ENCODE measurements around the gene PCDHA12. TPM values are rescaled to one million over a fixed set of nuclear protein-coding genes. Genes with fewer than 3 reads are reported as not detected.
"Not testable (repeated sequence)": the region's sequence is repeated elsewhere in the genome, so short reads cannot be mapped to it uniquely, and the experiment has no call there.

Gene PCDHA12
- total RNA-seq = not detected in 2 replicates

DNA sequence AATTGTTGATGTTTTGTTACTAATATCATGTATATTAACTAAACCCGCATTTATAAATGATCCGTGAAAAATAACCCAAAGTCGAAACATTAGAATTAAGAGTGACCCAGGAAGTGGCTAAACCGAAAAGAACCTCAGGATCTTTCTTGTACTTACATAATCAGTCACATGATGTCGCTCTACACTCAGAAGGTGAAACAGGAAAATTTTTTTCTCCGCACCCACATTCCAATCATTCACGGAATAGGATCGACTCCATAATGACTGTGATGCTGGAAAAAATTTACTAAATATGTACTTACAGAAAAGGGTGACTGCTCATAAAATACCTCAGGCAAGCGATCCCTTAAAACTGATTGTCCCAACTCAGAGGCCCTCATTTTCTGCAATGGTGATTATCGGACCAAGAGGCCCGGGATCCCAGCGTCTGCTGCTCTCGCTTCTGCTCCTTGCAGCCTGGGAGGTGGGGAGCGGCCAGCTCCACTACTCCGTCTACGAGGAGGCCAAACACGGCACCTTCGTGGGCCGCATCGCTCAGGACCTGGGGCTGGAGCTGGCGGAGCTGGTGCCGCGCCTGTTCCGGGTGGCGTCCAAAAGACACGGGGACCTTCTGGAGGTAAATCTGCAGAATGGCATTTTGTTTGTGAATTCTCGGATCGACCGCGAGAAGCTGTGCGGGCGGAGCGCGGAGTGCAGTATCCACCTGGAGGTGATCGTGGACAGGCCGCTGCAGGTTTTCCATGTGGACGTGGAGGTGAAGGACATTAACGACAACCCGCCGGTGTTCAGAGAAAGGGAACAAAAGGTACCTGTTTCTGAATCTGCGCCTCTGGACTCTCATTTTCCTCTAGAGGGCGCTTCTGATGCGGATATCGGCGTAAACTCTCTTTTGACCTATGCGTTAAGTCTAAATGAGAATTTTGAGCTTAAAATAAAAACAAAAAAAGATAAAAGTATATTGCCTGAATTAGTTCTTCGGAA, at the start of gene PCDHA12:
TSS of gene PCDHA12 (plus strand) at position 224 of the 981 bp plus-strand sequence. CDS start at position 389, 165 bp downstream.
- peak within 1 kb of the TSS; percentile 20 for H3K27ac Mint-ChIP-seq
- no peak for DNase-seq
- H3K9me3 Mint-ChIP-seq = peaks cover 15% of the 10 kb centered on the region
- no peaks in the 10 kb centered on the region for H3K4me1 Mint-ChIP-seq
- no peak within 1 kb of the TSS for H3K4me3 Mint-ChIP-seq
- intact Hi-C loops (cut with micrococcal nuclease) = no loop called here
- no peaks in the 10 kb centered on the region for H3K27me3 Mint-ChIP-seq
- no peaks in the 10 kb centered on the region for H3K36me3 Mint-ChIP-seq (ENCODE audit: low read depth)

- H3K36me3 Mint-ChIP-seq (ENCODE audit: low read depth) = peaks cover 3% of the 10 kb centered on the region
- H3K27me3 Mint-ChIP-seq = no peaks in the 10 kb centered on the region
- no peak within 1 kb of the TSS for H3K27ac Mint-ChIP-seq
- intact Hi-C loops (cut with micrococcal nuclease) = no loop called here
- peaks cover 17% of the 10 kb centered on the region for H3K9me3 Mint-ChIP-seq
- no peak within 1 kb of the TSS for H3K4me3 Mint-ChIP-seq
- DNase-seq = no peak
- no peaks in the 10 kb centered on the region for H3K4me1 Mint-ChIP-seq
Observed at GRCh38 chr5:140827704-140828361, 47.3 kb upstream of the PCDHA12 start, which contains the start of gene PCDHA6. TSS of gene PCDHA6 (plus strand) at chr5:140827960. CDS start at chr5:140828092, 132 bp downstream.

DNA sequence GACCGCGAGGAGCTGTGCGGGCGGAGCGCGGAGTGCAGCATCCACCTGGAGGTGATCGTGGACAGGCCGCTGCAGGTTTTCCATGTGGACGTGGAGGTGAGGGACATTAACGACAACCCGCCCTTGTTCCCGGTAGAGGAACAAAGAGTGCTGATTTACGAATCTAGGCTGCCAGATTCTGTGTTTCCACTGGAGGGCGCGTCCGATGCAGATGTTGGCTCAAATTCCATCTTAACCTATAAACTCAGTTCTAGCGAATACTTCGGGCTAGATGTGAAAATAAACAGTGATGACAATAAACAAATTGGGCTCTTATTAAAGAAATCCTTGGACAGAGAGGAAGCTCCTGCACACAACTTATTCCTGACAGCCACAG, 46.8 kb upstream of the PCDHA12 start:
- Mint-ChIP-seq H3K4me1 (no peaks in the 10 kb centered on the region), H3K27me3 (no peaks in the 10 kb centered on the region), H3K36me3 (ENCODE audit: low read depth) (peaks cover 3% of the 10 kb centered on the region), H3K9me3 (peaks cover 20% of the 10 kb centered on the region), H3K4me3 (no peak overlapping the region), H3K27ac (no peak overlapping the region)
- no peak for DNase-seq
- intact Hi-C loops (cut with micrococcal nuclease) = no loop called here

DNA sequence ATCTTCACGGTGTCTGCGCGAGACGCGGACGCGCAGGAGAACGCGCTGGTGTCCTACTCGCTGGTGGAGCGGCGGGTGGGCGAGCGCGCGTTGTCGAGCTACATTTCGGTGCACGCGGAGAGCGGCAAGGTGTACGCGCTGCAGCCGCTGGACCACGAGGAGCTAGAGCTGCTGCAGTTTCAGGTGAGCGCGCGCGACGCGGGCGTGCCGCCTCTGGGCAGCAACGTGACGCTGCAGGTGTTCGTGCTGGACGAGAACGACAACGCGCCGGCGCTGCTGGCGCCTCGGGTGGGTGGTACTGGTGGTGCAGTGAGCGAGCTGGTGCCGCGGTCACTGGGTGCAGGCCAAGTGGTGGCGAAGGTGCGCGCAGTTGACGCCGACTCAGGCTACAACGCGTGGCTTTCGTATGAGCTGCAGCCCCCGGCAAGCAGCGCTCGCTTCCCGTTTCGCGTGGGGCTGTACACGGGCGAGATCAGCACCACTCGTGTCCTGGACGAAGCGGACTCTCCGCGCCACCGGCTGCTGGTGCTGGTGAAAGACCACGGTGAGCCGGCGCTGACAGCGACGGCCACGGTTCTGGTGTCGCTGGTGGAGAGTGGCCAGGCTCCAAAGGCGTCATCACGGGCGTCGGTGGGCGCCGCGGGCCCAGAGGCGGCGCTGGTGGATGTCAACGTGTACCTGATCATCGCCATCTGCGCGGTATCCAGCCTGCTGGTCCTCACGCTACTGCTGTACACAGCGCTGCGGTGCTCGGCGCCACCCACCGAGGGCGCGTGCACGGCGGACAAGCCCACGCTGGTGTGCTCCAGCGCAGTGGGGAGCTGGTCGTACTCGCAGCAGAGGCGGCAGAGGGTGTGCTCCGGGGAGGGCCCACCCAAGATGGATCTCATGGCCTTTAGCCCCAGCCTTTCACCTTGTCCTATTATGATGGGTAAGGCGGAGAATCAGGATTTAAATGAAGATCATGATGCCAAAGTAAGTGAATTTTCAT, 45.3 kb upstream of the PCDHA12 start:
- H3K27ac Mint-ChIP-seq; intact Hi-C loops (cut with micrococcal nuclease); H3K27me3 Mint-ChIP-seq; H3K36me3 Mint-ChIP-seq (ENCODE audit: low read depth); H3K4me1 Mint-ChIP-seq; H3K4me3 Mint-ChIP-seq; DNase-seq: not testable (repeated sequence)
- H3K9me3 Mint-ChIP-seq = peaks cover 23% of the 10 kb centered on the region

- Mint-ChIP-seq H3K27me3 (no peaks in the 10 kb centered on the region), H3K9me3 (peaks cover 12% of the 10 kb centered on the region), H3K4me3 (no peak within 1 kb of the TSS), H3K27ac (peak within 1 kb of the TSS; percentile 41), H3K36me3 (ENCODE audit: low read depth) (no peaks in the 10 kb centered on the region), H3K4me1 (no peaks in the 10 kb centered on the region)
- intact Hi-C loops (cut with micrococcal nuclease) = no loop called here
- no peak for DNase-seq
Observed at GRCh38 chr5:140833993-140834392, 41.1 kb upstream of the PCDHA12 start, which contains the start of gene PCDHA7. TSS of gene PCDHA7 (plus strand) at chr5:140834269. CDS start at chr5:140834384, 115 bp downstream.

- H3K4me1 Mint-ChIP-seq; H3K36me3 Mint-ChIP-seq (ENCODE audit: low read depth); H3K27me3 Mint-ChIP-seq; H3K4me3 Mint-ChIP-seq; DNase-seq; intact Hi-C loops (cut with micrococcal nuclease): not testable (repeated sequence)
- Mint-ChIP-seq H3K9me3 (peaks cover 13% of the 10 kb centered on the region), H3K27ac (peak overlapping the region; percentile 41)
Observed at GRCh38 chr5:140834439-140835008, 40.6 kb upstream of the PCDHA12 start.

GRCh38 chr5:140835622-140836510, 39.2 kb upstream of the PCDHA12 start:
- H3K9me3 Mint-ChIP-seq = peaks cover 21% of the 10 kb centered on the region
- H3K4me3 Mint-ChIP-seq = no peak overlapping the region
- DNase-seq = no peak
- no peaks in the 10 kb centered on the region for H3K27me3 Mint-ChIP-seq
- no peaks in the 10 kb centered on the region for H3K4me1 Mint-ChIP-seq
- intact Hi-C loops (cut with micrococcal nuclease) = no loop called here
- no peaks in the 10 kb centered on the region for H3K36me3 Mint-ChIP-seq (ENCODE audit: low read depth)
- no peak overlapping the region for H3K27ac Mint-ChIP-seq

DNA sequence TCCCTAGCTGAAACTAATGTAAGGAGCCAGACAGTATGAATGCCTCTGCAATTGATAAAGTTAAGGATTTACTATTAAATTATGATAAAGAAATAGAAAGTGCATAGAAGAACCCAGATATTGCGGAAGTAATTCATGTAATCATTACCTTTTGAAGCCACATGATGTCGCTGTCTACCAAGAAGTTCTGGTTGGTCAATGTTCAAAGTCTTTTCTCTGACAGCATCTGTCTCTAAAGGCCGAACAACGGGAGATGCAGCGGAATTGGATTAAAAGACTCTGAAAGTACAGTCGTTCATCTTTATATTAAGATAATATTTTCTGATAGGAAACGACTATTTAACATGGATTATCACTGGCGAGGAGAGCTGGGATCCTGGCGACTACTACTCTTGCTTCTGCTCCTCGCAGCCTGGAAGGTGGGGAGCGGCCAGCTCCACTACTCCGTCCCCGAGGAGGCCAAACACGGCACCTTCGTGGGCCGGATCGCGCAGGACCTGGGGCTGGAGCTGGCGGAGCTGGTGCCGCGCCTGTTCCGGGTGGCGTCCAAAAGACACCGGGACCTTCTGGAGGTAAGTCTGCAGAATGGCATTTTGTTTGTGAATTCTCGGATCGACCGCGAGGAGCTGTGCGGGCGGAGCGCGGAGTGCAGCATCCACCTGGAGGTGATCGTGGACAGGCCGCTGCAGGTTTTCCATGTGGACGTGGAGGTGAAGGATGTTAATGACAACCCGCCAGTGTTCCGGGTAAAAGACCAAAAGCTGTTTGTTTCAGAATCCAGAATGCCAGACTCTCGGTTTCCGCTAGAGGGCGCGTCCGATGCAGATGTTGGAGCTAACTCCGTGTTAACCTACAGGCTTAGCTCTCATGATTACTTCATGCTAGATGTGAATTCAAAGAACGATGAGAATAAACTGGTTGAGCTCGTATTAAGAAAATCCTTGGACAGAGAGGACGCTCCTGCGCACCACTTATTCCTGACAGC, 33.8 kb upstream of the PCDHA12 start, which contains the start of gene PCDHA8:
TSS of gene PCDHA8 (plus strand) at position 210 of the 985 bp plus-strand sequence. CDS start at position 345, 135 bp downstream.
- Mint-ChIP-seq H3K36me3 (ENCODE audit: low read depth) (no peaks in the 10 kb centered on the region), H3K9me3 (peaks cover 16% of the 10 kb centered on the region), H3K27ac (no peak within 1 kb of the TSS), H3K4me1 (no peaks in the 10 kb centered on the region), H3K27me3 (no peaks in the 10 kb centered on the region), H3K4me3 (no peak within 1 kb of the TSS)
- peak; percentile 61 for DNase-seq
- intact Hi-C loops (cut with micrococcal nuclease) = no loop called here

- H3K4me3 Mint-ChIP-seq = no peak overlapping the region
- H3K4me1 Mint-ChIP-seq = no peaks in the 10 kb centered on the region
- intact Hi-C loops (cut with micrococcal nuclease) = no loop called here
- no peaks in the 10 kb centered on the region for H3K27me3 Mint-ChIP-seq
- no peak overlapping the region for H3K27ac Mint-ChIP-seq
- no peak for DNase-seq
- H3K9me3 Mint-ChIP-seq = peaks cover 27% of the 10 kb centered on the region
- H3K36me3 Mint-ChIP-seq (ENCODE audit: low read depth) = no peaks in the 10 kb centered on the region
Observed at GRCh38 chr5:140842798-140843733, 32.0 kb upstream of the PCDHA12 start.

- DNase-seq; intact Hi-C loops (cut with micrococcal nuclease); H3K36me3 Mint-ChIP-seq (ENCODE audit: low read depth); H3K4me1 Mint-ChIP-seq; H3K27ac Mint-ChIP-seq; H3K27me3 Mint-ChIP-seq; H3K4me3 Mint-ChIP-seq: not testable (repeated sequence)
- H3K9me3 Mint-ChIP-seq = peaks cover 15% of the 10 kb centered on the region
Observed at GRCh38 chr5:140848139-140849102, 26.7 kb upstream of the PCDHA12 start, which contains the start of gene PCDHA9. TSS of gene PCDHA9 (plus strand) at chr5:140848382. CDS start at chr5:140848496, 114 bp downstream.

All from activated CD4-positive, alpha-beta T cell treated with anti-CD3 and anti-CD28 coated beads, Interleukin-2, amount 10 ng/mL, durations not matched to agents 24 days and 14 days (primary cell).